Osteoblast (primary cell): Measurements from ENCODE around the gene MAP3K5. TPM values are rescaled to one million over a fixed set of nuclear protein-coding genes. Genes with fewer than 3 reads are reported as not detected.

Experiments used
- DNase-seq: peaks from one replicate; pipeline ENCODE4 v3.0.0; 2011; ENCODE audit warnings: low spot score, mixed read lengths; ENCODE audit not compliant: insufficient read length; ENCODE audit errors: missing footprints
- H2AFZ ChIP-seq: 2 replicates; pipeline ENCODE4 v1.6.0; 2011; ENCODE audit warnings: mild to moderate bottlenecking, low read length
- H3K27ac ChIP-seq: 2 replicates; pipeline ENCODE4 v1.5.1; 2011; ENCODE audit warnings: mild to moderate bottlenecking, low read depth, low read length, moderate library complexity
- H3K27me3 ChIP-seq: 2 replicates; pipeline ENCODE4 v1.6.0; 2012; ENCODE audit warnings: mild to moderate bottlenecking, control low read depth, inconsistent platforms, low read length, moderate library complexity; ENCODE audit not compliant: insufficient read depth
- H3K36me3 ChIP-seq: 2 replicates; pipeline ENCODE4 v1.5.1; 2011; ENCODE audit warnings: mild to moderate bottlenecking, low read length, control low read depth, moderate library complexity; ENCODE audit not compliant: insufficient read depth
- H3K4me1 ChIP-seq: 2 replicates; pipeline ENCODE4 v1.5.1; 2011; ENCODE audit warnings: mild to moderate bottlenecking, low read length, control low read depth, moderate library complexity; ENCODE audit not compliant: insufficient read depth
- H3K4me2 ChIP-seq: 2 replicates; pipeline ENCODE4 v1.6.0; 2011; ENCODE audit warnings: mild to moderate bottlenecking, low read length; ENCODE audit not compliant: insufficient read depth
- H3K4me3 ChIP-seq: fragments of 200-600 bp; sonication (generic); 3 replicates; pipeline ENCODE4 v1.5.1; 2012; ENCODE audit warnings: mild to moderate bottlenecking, low read length, inconsistent platforms; ENCODE audit not compliant: insufficient read depth
- H3K79me2 ChIP-seq: 2 replicates; pipeline ENCODE4 v1.6.0; 2012; ENCODE audit warnings: mild to moderate bottlenecking, low read length, control low read depth, inconsistent platforms; ENCODE audit not compliant: insufficient read depth
- H3K9me3 ChIP-seq: 2 replicates; pipeline ENCODE4 v1.5.1; 2011; ENCODE audit warnings: low read depth, low read length, control low read depth
- H4K20me1 ChIP-seq: 2 replicates; pipeline ENCODE4 v1.6.0; 2012; ENCODE audit warnings: mild to moderate bottlenecking, low read length, control low read depth; ENCODE audit not compliant: insufficient read depth
- total RNA-seq: library from RNA; depleted of rRNA; stranded (reverse); fragments of >200 nt; gene quantifications from 2 replicates; pipeline ENCODE4 v1.2.3, GENCODE V29; 2012
- TF ChIP-seq, protein P1 (sequence below): IDR thresholded peaks from 2 replicates; pipeline ENCODE4 v1.5.1; 2011; ENCODE audit warnings: mild to moderate bottlenecking, low read depth, low read length, moderate library complexity; ENCODE audit errors: extremely low read depth

The MAP3K5 gene
- total RNA-seq, 1 donor: 8.3 TPM

DNA sequence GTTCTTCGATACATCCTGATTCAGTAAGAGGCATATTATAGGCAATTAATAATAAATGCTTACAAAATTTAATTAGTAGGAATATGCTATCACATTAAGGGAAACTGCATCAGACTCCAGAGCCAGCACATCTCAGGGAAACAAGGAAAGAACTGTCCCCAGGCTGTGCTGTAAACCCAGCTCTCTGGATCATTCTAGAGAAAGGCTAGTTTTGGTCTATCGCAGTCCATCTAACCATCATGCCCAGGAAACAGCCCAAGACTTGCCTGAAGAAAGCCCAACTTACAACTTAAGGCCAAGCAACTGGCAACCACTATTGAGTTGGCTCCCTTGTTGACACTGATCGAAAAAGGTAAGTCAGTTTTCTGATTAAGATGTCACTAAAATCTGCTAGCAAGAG, 11.3 kb downstream of the MAP3K5 start:
- no peak overlapping the region for H3K27ac ChIP-seq
- no peak overlapping the region for H3K4me2 ChIP-seq
- no peak overlapping the region for H3K4me3 ChIP-seq
- H3K36me3 ChIP-seq: no peaks in the 10 kb centered on the region
- TF ChIP-seq, protein P1, sequence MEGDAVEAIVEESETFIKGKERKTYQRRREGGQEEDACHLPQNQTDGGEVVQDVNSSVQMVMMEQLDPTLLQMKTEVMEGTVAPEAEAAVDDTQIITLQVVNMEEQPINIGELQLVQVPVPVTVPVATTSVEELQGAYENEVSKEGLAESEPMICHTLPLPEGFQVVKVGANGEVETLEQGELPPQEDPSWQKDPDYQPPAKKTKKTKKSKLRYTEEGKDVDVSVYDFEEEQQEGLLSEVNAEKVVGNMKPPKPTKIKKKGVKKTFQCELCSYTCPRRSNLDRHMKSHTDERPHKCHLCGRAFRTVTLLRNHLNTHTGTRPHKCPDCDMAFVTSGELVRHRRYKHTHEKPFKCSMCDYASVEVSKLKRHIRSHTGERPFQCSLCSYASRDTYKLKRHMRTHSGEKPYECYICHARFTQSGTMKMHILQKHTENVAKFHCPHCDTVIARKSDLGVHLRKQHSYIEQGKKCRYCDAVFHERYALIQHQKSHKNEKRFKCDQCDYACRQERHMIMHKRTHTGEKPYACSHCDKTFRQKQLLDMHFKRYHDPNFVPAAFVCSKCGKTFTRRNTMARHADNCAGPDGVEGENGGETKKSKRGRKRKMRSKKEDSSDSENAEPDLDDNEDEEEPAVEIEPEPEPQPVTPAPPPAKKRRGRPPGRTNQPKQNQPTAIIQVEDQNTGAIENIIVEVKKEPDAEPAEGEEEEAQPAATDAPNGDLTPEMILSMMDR: no peak
- no peaks in the 10 kb centered on the region for H4K20me1 ChIP-seq
- DNase-seq: no peak
- no peaks in the 10 kb centered on the region for H3K9me3 ChIP-seq
- H3K4me1 ChIP-seq: peaks cover 8% of the 10 kb centered on the region
- H3K27me3 ChIP-seq: no peaks in the 10 kb centered on the region
- peaks cover 53% of the 10 kb centered on the region for H3K79me2 ChIP-seq
- H2AFZ ChIP-seq: no peak overlapping the region

DNA sequence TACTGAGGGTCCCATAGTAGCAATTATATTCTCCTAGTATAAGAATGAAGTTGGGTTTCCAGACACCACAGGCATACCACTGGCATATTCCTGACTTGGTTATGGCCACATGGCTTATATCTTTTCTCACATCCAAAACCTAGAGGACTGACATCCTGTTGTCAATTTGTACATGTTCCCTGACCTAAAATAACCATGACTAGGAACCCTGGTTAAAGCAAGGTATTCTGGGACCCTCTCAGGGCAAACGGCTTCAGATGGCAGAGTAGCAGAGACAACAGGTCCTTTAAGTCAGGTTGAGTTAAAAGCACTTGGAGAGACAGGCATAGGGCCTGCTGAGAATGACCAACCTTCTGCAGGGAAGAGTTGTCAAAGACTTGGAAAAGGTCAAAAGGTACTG, 12.6 kb downstream of the MAP3K5 start:
- DNase-seq: no peak
- H3K4me2 ChIP-seq: no peak overlapping the region
- no peak overlapping the region for H2AFZ ChIP-seq
- no peaks in the 10 kb centered on the region for H3K9me3 ChIP-seq
- TF ChIP-seq, protein P1: no peak
- no peaks in the 10 kb centered on the region for H4K20me1 ChIP-seq
- no peaks in the 10 kb centered on the region for H3K36me3 ChIP-seq
- H3K4me1 ChIP-seq: peaks cover 15% of the 10 kb centered on the region
- H3K4me3 ChIP-seq: no peak overlapping the region
- no peak overlapping the region for H3K27ac ChIP-seq
- H3K79me2 ChIP-seq: peaks cover 44% of the 10 kb centered on the region
- H3K27me3 ChIP-seq: no peaks in the 10 kb centered on the region

DNA sequence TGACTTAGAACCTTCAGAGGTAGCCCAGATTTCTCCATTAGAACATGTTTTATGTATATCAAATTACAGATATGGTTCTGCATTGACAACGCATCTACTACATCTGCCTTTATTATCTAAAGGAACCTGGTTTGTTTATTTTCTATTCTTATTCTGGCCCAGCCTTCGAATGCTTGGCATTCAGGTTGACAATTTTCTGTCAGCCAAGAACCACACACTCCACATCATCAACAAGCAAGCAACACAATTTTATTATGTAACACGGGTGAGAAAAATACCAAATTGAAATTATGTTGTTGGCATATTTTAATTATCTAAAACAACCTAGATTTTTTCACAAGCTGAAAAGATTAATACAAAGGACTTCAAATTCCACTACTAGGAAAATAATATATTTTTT, 14.6 kb downstream of the MAP3K5 start:
- Histone ChIP-seq H3K36me3 (no peaks in the 10 kb centered on the region), H4K20me1 (no peaks in the 10 kb centered on the region), H3K4me3 (no peak overlapping the region), H3K27ac (no peak overlapping the region), H3K27me3 (no peaks in the 10 kb centered on the region), H3K4me2 (no peak overlapping the region), H3K79me2 (peaks cover 44% of the 10 kb centered on the region), H3K9me3 (no peaks in the 10 kb centered on the region), H2AFZ (no peak overlapping the region), H3K4me1 (peaks cover 17% of the 10 kb centered on the region)
- TF ChIP-seq, protein P1: no peak
- no peak for DNase-seq

DNA sequence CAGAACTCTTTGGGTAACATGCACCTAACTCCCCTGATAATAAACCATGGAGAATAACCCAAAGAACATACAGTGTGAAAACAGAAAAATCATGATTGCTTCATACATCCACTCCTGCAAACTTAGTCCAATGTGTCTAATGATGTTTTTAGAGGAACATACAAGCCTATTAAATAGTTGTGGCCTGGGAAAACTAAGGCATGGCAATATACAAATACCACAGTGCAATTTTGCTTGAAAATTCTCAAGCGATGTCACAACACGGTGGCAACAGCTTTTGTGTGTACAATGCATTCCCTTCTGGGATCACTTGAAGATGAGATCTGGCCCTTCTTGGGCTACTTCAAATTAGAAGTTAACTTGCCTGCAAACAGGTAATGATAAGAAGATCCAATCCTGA, 16.7 kb downstream of the MAP3K5 start:
- Histone ChIP-seq H3K4me1 (peaks cover 10% of the 10 kb centered on the region), H3K4me3 (no peak overlapping the region), H3K27ac (peak overlapping the region; percentile 21), H3K4me2 (no peak overlapping the region), H3K27me3 (no peaks in the 10 kb centered on the region), H3K79me2 (peaks cover 38% of the 10 kb centered on the region), H4K20me1 (no peaks in the 10 kb centered on the region), H2AFZ (no peak overlapping the region), H3K36me3 (no peaks in the 10 kb centered on the region), H3K9me3 (no peaks in the 10 kb centered on the region)
- TF ChIP-seq, protein P1: no peak
- DNase-seq: no peak
